ENCODE results near the gene UBFD1. TPM values are rescaled to one million over a fixed set of nuclear protein-coding genes. Genes with fewer than 3 reads are reported as not detected.

UBFD1 gene
- polyA plus RNA-seq, 2 donors = 3.8 to 7.5 TPM

- WGBS, 2 donors = 92 to 95% methylated on average over 13 of the region's 13 CpGs
- Histone ChIP-seq H3K27ac (ENCODE audit: low read depth in 2 of 2, low read length in 1 of 2) (no peak overlapping the region), H3K4me3 (ENCODE audit: low read depth in 1 of 2, low read length in 2 of 2) (no peak overlapping the region), H3K27me3 (ENCODE audit: control insufficient read depth in 1 of 2, insufficient read depth in 2 of 2, low read length in 2 of 2) (no peaks in the 10 kb centered on the region), H3K36me3 (ENCODE audit: control insufficient read depth in 2 of 2, insufficient read depth in 2 of 2, low read length in 1 of 2) (peaks cover 29 to 47% of the 10 kb centered on the region in 2 donors), H3K4me1 (ENCODE audit: control insufficient read depth in 2 of 2, insufficient read depth in 2 of 2, low read length in 1 of 2) (no peaks in the 10 kb centered on the region), H3K9me3 (ENCODE audit: control insufficient read depth in 2 of 2, insufficient read depth in 1 of 2, low read depth in 1 of 2, low read length in 1 of 2) (no peaks in the 10 kb centered on the region)
Measured at GRCh38 chr16:23562505-23562904, 5.0 kb downstream of the UBFD1 start.

- 86% methylated on average over 6 of the region's 6 CpGs for WGBS, 2 donors
- H3K27ac ChIP-seq (ENCODE audit: low read depth in 2 of 2, low read length in 1 of 2) = no peak overlapping the region
- H3K27me3 ChIP-seq (ENCODE audit: control insufficient read depth in 1 of 2, insufficient read depth in 2 of 2, low read length in 2 of 2) = no peaks in the 10 kb centered on the region
- H3K9me3 ChIP-seq (ENCODE audit: control insufficient read depth in 2 of 2, insufficient read depth in 1 of 2, low read depth in 1 of 2, low read length in 1 of 2) = no peaks in the 10 kb centered on the region
- no peaks in the 10 kb centered on the region for H3K4me1 ChIP-seq (ENCODE audit: control insufficient read depth in 2 of 2, insufficient read depth in 2 of 2, low read length in 1 of 2)
- peaks cover 33 to 48% of the 10 kb centered on the region in 2 donors for H3K36me3 ChIP-seq (ENCODE audit: control insufficient read depth in 2 of 2, insufficient read depth in 2 of 2, low read length in 1 of 2)
- H3K4me3 ChIP-seq (ENCODE audit: low read depth in 1 of 2, low read length in 2 of 2) = no peak overlapping the region
Measured at GRCh38 chr16:23563186-23563585, 5.7 kb downstream of the UBFD1 start.

GRCh38 chr16:23564575-23565363 lies 7.2 kb downstream of the UBFD1 start:
- Histone ChIP-seq H3K27ac (ENCODE audit: low read depth in 2 of 2, low read length in 1 of 2) (no peak overlapping the region), H3K36me3 (ENCODE audit: control insufficient read depth in 2 of 2, insufficient read depth in 2 of 2, low read length in 1 of 2) (peaks cover 31 to 48% of the 10 kb centered on the region in 2 donors), H3K4me1 (ENCODE audit: control insufficient read depth in 2 of 2, insufficient read depth in 2 of 2, low read length in 1 of 2) (no peaks in the 10 kb centered on the region), H3K9me3 (ENCODE audit: control insufficient read depth in 2 of 2, insufficient read depth in 1 of 2, low read depth in 1 of 2, low read length in 1 of 2) (no peaks in the 10 kb centered on the region), H3K27me3 (ENCODE audit: control insufficient read depth in 1 of 2, insufficient read depth in 2 of 2, low read length in 2 of 2) (no peaks in the 10 kb centered on the region), H3K4me3 (ENCODE audit: low read depth in 1 of 2, low read length in 2 of 2) (no peak overlapping the region)
- 89 to 92% methylated on average over 9 of the region's 9 CpGs for WGBS, 2 donors

- peaks cover 35 to 52% of the 10 kb centered on the region in 2 donors for H3K36me3 ChIP-seq (ENCODE audit: control insufficient read depth in 2 of 2, insufficient read depth in 2 of 2, low read length in 1 of 2)
- H3K4me1 ChIP-seq (ENCODE audit: control insufficient read depth in 2 of 2, insufficient read depth in 2 of 2, low read length in 1 of 2) = no peaks in the 10 kb centered on the region
- H3K27ac ChIP-seq (ENCODE audit: low read depth in 2 of 2, low read length in 1 of 2) = no peak overlapping the region
- no peaks in the 10 kb centered on the region for H3K9me3 ChIP-seq (ENCODE audit: control insufficient read depth in 2 of 2, insufficient read depth in 1 of 2, low read depth in 1 of 2, low read length in 1 of 2)
- H3K4me3 ChIP-seq (ENCODE audit: low read depth in 1 of 2, low read length in 2 of 2) = no peak overlapping the region
- no peaks in the 10 kb centered on the region for H3K27me3 ChIP-seq (ENCODE audit: control insufficient read depth in 1 of 2, insufficient read depth in 2 of 2, low read length in 2 of 2)
- whole genome bisulfite sequencing, 2 donors = 94 to 96% methylated on average over 8 of the region's 8 CpGs
Measured at GRCh38 chr16:23566724-23567123, 9.2 kb downstream of the UBFD1 start.

- H3K9me3 ChIP-seq (ENCODE audit: control insufficient read depth in 2 of 2, insufficient read depth in 1 of 2, low read depth in 1 of 2, low read length in 1 of 2) = no peaks in the 10 kb centered on the region
- H3K27ac ChIP-seq (ENCODE audit: low read depth in 2 of 2, low read length in 1 of 2) = no peak overlapping the region
- H3K36me3 ChIP-seq (ENCODE audit: control insufficient read depth in 2 of 2, insufficient read depth in 2 of 2, low read length in 1 of 2) = peaks cover 41 to 46% of the 10 kb centered on the region in 2 donors
- 92 to 98% methylated on average over 3 of the region's 3 CpGs for WGBS, 2 donors
- no peaks in the 10 kb centered on the region for H3K4me1 ChIP-seq (ENCODE audit: control insufficient read depth in 2 of 2, insufficient read depth in 2 of 2, low read length in 1 of 2)
- no peak overlapping the region for H3K4me3 ChIP-seq (ENCODE audit: low read depth in 1 of 2, low read length in 2 of 2)
- no peaks in the 10 kb centered on the region for H3K27me3 ChIP-seq (ENCODE audit: control insufficient read depth in 1 of 2, insufficient read depth in 2 of 2, low read length in 2 of 2)
Measured at GRCh38 chr16:23567602-23568001, 10.1 kb downstream of the UBFD1 start.

- WGBS, 2 donors = 85 to 89% methylated on average over 8 of the region's 8 CpGs
- no peaks in the 10 kb centered on the region for H3K4me1 ChIP-seq (ENCODE audit: control insufficient read depth in 2 of 2, insufficient read depth in 2 of 2, low read length in 1 of 2)
Measured at GRCh38 chr16:23570992-23571632, 13.6 kb downstream of the UBFD1 start.

GRCh38 chr16:23571895-23572294 lies 14.4 kb downstream of the UBFD1 start:
- H3K27ac ChIP-seq (ENCODE audit: low read depth in 2 of 2, low read length in 1 of 2) = no peak overlapping the region
- no peaks in the 10 kb centered on the region for H3K4me1 ChIP-seq (ENCODE audit: control insufficient read depth in 2 of 2, insufficient read depth in 2 of 2, low read length in 1 of 2)
- 95 to 97% methylated on average over 5 of the region's 5 CpGs for WGBS, 2 donors
- peaks cover 24 to 29% of the 10 kb centered on the region in 2 donors for H3K36me3 ChIP-seq (ENCODE audit: control insufficient read depth in 2 of 2, insufficient read depth in 2 of 2, low read length in 1 of 2)
- no peaks in the 10 kb centered on the region for H3K9me3 ChIP-seq (ENCODE audit: control insufficient read depth in 2 of 2, insufficient read depth in 1 of 2, low read depth in 1 of 2, low read length in 1 of 2)
- H3K4me3 ChIP-seq (ENCODE audit: low read depth in 1 of 2, low read length in 2 of 2) = no peak overlapping the region
- H3K27me3 ChIP-seq (ENCODE audit: control insufficient read depth in 1 of 2, insufficient read depth in 2 of 2, low read length in 2 of 2) = no peaks in the 10 kb centered on the region

More at GRCh38 chr16:23570992-23571632, 13.6 kb downstream of the UBFD1 start:
- Histone ChIP-seq H3K9me3 (ENCODE audit: control insufficient read depth in 2 of 2, insufficient read depth in 1 of 2, low read depth in 1 of 2, low read length in 1 of 2) (no peaks in the 10 kb centered on the region), H3K27me3 (ENCODE audit: control insufficient read depth in 1 of 2, insufficient read depth in 2 of 2, low read length in 2 of 2) (no peaks in the 10 kb centered on the region), H3K4me3 (ENCODE audit: low read depth in 1 of 2, low read length in 2 of 2) (no peak overlapping the region), H3K27ac (ENCODE audit: low read depth in 2 of 2, low read length in 1 of 2) (no peak overlapping the region), H3K36me3 (ENCODE audit: control insufficient read depth in 2 of 2, insufficient read depth in 2 of 2, low read length in 1 of 2) (peaks cover 29% of the 10 kb centered on the region in 2 donors)

- Histone ChIP-seq H3K4me1 (ENCODE audit: control insufficient read depth in 2 of 2, insufficient read depth in 2 of 2, low read length in 1 of 2) (no peaks in the 10 kb centered on the region), H3K27me3 (ENCODE audit: control insufficient read depth in 1 of 2, insufficient read depth in 2 of 2, low read length in 2 of 2) (no peaks in the 10 kb centered on the region), H3K9me3 (ENCODE audit: control insufficient read depth in 2 of 2, insufficient read depth in 1 of 2, low read depth in 1 of 2, low read length in 1 of 2) (no peaks in the 10 kb centered on the region), H3K4me3 (ENCODE audit: low read depth in 1 of 2, low read length in 2 of 2) (no peak overlapping the region), H3K27ac (ENCODE audit: low read depth in 2 of 2, low read length in 1 of 2) (no peak overlapping the region), H3K36me3 (ENCODE audit: control insufficient read depth in 2 of 2, insufficient read depth in 2 of 2, low read length in 1 of 2) (peaks cover 19 to 30% of the 10 kb centered on the region in 2 donors)
- 90 to 92% methylated on average over 9 of the region's 9 CpGs for WGBS, 2 donors
Measured at GRCh38 chr16:23572394-23572793, 14.9 kb downstream of the UBFD1 start.

GRCh38 chr16:23573817-23574216 lies 16.3 kb downstream of the UBFD1 start:
- H3K4me3 ChIP-seq (ENCODE audit: low read depth in 1 of 2, low read length in 2 of 2) = no peak overlapping the region
- no peak overlapping the region for H3K27ac ChIP-seq (ENCODE audit: low read depth in 2 of 2, low read length in 1 of 2)
- 66 to 84% methylated on average over 5 of the region's 5 CpGs for WGBS, 2 donors
- no peaks in the 10 kb centered on the region for H3K9me3 ChIP-seq (ENCODE audit: control insufficient read depth in 2 of 2, insufficient read depth in 1 of 2, low read depth in 1 of 2, low read length in 1 of 2)
- H3K36me3 ChIP-seq (ENCODE audit: control insufficient read depth in 2 of 2, insufficient read depth in 2 of 2, low read length in 1 of 2) = peaks cover 18 to 32% of the 10 kb centered on the region in 2 donors
- H3K4me1 ChIP-seq (ENCODE audit: control insufficient read depth in 2 of 2, insufficient read depth in 2 of 2, low read length in 1 of 2) = no peaks in the 10 kb centered on the region
- no peaks in the 10 kb centered on the region for H3K27me3 ChIP-seq (ENCODE audit: control insufficient read depth in 1 of 2, insufficient read depth in 2 of 2, low read length in 2 of 2)

Data from esophagus (tissue), 2 donors.